T-cell (primary cell): ENCODE results near the gene CTNNBIP1. TPM values are rescaled to one million over a fixed set of nuclear protein-coding genes. Genes with fewer than 3 reads are reported as not detected.

ENCODE experiments used
- ATAC-seq, 4 experiments: fragments of 200-7000 bp in 3 of 4; fragments of 150-1000 bp in 1 of 4; cut with Tn5 transposase; replicated peaks in 1 of 4; 1 replicate in 3 of 4; 2 replicates in 1 of 4; pipeline ENCODE4 v1.10.0; 2021; ENCODE audit warnings: moderate library complexity in 3 of 4, mild to moderate bottlenecking in 2 of 4, moderate number of reproducible peaks in 1 of 4
- CTCF ChIA-PET, 2 donors: fragments of 300-600 bp; sonication (Branson Sonifier 250); formaldehyde crosslinking; loops; one replicate each; lab custom pipeline; 2022; ENCODE audit warnings: antibody characterized with exemption in 2 of 2; lab: Charles Lee
- POLR2A ChIA-PET, 2 donors: fragments of 300-600 bp; sonication (Branson Sonifier 250); formaldehyde crosslinking; loops; one replicate each; lab custom pipeline; 2022; ENCODE audit warnings: antibody characterized with exemption in 2 of 2; lab: Charles Lee
- DNase-seq, 35 experiments: peaks; one replicate each; pipeline versions ENCODE4 v3.0.0 to v3.0.0-alpha.2; 2013 to 2023
- H3K27ac ChIP-seq: one replicate; pipeline ENCODE4 v1.5.1; 2013; ENCODE audit warnings: low read length
- H3K27me3 ChIP-seq, 2 experiments: replicated peaks in 1 of 2; 1 replicate in 1 of 2; 2 replicates in 1 of 2; pipeline versions ENCODE4 v1.6.1 to v1.7.0; 2013; ENCODE audit warnings: low read length in 1 of 2, mixed read lengths in 1 of 2; ENCODE audit not compliant: control insufficient read depth in 2 of 2, insufficient read depth in 2 of 2; ENCODE audit errors: extremely low read depth in 1 of 2
- H3K36me3 ChIP-seq, 2 donors: 1 replicate in 1 of 2; 2 replicates in 1 of 2; pipeline versions ENCODE4 v1.6.1 to v1.7.0; 2013; ENCODE audit warnings: low read length in 1 of 2; ENCODE audit not compliant: control insufficient read depth in 2 of 2, insufficient read depth in 1 of 2; ENCODE audit errors: extremely low read depth in 1 of 2
- H3K4me1 ChIP-seq, 2 experiments: 1 replicate in 1 of 2; 2 replicates in 1 of 2; pipeline versions ENCODE4 v1.6.1 to v1.7.0; 2013; ENCODE audit warnings: low read length in 2 of 2, mixed read lengths in 1 of 2; ENCODE audit not compliant: insufficient read depth in 2 of 2, control insufficient read depth in 1 of 2; ENCODE audit errors: extremely low read depth in 1 of 2
- H3K4me3 ChIP-seq, 2 donors: 1 replicate in 1 of 2; 2 replicates in 1 of 2; pipeline versions ENCODE4 v1.5.1 to v1.7.0; 2013; ENCODE audit warnings: mild to moderate bottlenecking in 2 of 2, low read length in 1 of 2, moderate library complexity in 1 of 2; ENCODE audit not compliant: control insufficient read depth in 1 of 2; ENCODE audit errors: extremely low read depth in 1 of 2
- H3K9me3 ChIP-seq: 2 replicates; pipeline ENCODE4 v1.7.0; 2013
- H3K27ac Mint-ChIP-seq, 2 donors: one replicate each; pipeline ENCODE4 v1.8.0; 2020 to 2021; ENCODE audit warnings: mild to moderate bottlenecking in 2 of 2, mixed read lengths in 2 of 2
- H3K27me3 Mint-ChIP-seq, 2 donors: one replicate each; pipeline ENCODE4 v1.8.0; 2021 to 2022; ENCODE audit warnings: mixed read lengths in 2 of 2
- H3K36me3 Mint-ChIP-seq: one replicate; pipeline ENCODE4 v1.8.0; 2021; ENCODE audit warnings: mixed read lengths
- H3K4me1 Mint-ChIP-seq, 3 donors: one replicate each; pipeline ENCODE4 v1.8.0; 2020 to 2022; ENCODE audit warnings: mixed read lengths in 3 of 3, mild to moderate bottlenecking in 1 of 3
- H3K4me3 Mint-ChIP-seq, 3 donors: one replicate each; pipeline ENCODE4 v1.8.0; 2020 to 2022; ENCODE audit warnings: mild to moderate bottlenecking in 3 of 3, mixed read lengths in 3 of 3, moderate library complexity in 3 of 3
- H3K9me3 Mint-ChIP-seq, 3 donors: one replicate each; pipeline ENCODE4 v1.8.0; 2020 to 2022; ENCODE audit warnings: mixed read lengths in 3 of 3
- WGBS: methylation state at CpG from one replicate; pipeline ENCODE4 v1.1.5; 2013; ENCODE audit warnings: missing lambda C conversion rate; ENCODE audit not compliant: insufficient coverage; 5-methylcytosine and 5-hydroxymethylcytosine counted together
- total RNA-seq, 35 experiments: library from RNA in 6 of 35; stranded (reverse) in 6 of 35; fragments of 120-200 nt in 1 of 35; gene quantifications; one replicate each; pipeline versions ENCODE4 v1.2.1 to v1.2.4 and lab custom pipeline; 2013 to 2026

CTNNBIP1 gene
- total RNA-seq, 5 donors from 2014 or later (not counting 1 experiment from before 2014, with no cell fraction given) = 9.1 to 11.1 (median 9.6) TPM

DNA sequence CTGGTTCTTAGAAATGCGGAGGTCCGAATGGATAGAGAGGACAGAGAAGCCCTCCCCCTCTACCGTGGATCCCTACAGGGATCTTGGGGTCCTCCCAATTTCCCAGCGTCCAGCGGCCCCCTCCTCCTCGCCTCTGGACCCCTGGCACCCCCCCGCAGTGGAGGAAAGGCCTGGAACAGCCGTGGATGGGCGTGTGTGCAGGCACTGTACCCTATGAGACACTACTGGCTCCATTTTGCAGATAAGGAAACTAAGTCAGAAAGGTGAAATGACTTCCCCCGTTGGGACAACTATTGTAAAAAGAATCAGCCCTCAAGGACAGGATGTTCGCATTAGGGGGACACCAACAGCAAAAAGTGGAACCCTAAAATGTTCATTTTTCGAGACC lies 85.4 kb downstream of the CTNNBIP1 start:
- H3K27me3 Mint-ChIP-seq = no peaks in the 10 kb centered on the region
- ChIA-PET POLR2A (no interaction called here), CTCF (interaction anchor here in 1 of 2 donors (2.0 kb wide), 1 partner anchor 40 kb away, joined by 8 read pairs; no protein-coding TSS in a partner anchor)

DNA sequence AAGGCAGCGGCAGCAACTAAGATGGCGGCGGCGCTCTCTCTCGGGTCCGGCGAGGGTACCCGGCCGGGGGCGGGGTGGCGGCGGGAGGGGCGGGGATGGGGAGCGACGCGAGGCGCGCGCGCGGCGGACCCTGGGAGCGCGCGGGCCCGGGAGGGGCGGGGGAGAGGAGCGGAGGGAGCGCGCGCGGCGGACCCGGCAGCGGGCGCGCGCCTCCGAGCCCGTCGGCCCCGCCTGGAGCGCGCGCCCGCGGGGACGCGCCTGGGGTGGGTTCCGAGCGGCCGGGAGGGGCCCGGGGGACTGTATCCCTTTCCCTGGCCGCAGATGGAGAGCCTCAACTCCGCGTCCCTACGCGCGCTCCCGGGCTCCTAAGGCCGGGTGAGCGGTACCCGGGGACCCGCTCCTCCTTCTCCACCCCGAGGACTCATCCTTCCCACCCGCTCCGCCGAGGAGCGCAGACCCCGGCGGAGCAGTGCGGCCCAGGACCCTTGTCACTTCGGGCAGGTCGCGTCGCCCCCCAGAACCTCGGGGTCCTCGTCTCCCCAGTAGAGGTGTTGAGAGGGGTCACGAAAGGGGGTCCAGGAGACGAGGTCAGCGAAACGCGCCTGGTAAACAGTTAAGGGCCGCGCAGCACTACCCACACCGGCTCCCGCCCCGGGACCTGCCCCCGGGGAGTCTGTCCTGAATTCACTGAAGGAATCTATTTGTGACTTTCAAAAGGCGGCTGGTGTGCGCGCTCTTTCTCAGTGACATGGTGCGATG lies 85.9 kb downstream of the CTNNBIP1 start, which contains the start of gene CLSTN1:
Gene CLSTN1 (minus strand): TSS at position 23 of the 759 bp plus-strand sequence. CDS start 232 bp downstream, outside the sequence.
- CTCF ChIA-PET = no interaction called here
- peaks cover 37 to 60% (median 46%) of the 10 kb centered on the region in 3 donors for H3K4me1 Mint-ChIP-seq

More for the DNA sequence above, 85.4 kb downstream of the CTNNBIP1 start:
- Mint-ChIP-seq H3K9me3 (no peaks in the 10 kb centered on the region), H3K4me3 (peak overlapping the region; percentile 61 to 92 (median 77)), H3K4me1 (peaks cover 37 to 58% (median 42%) of the 10 kb centered on the region in 3 donors), H3K36me3 (no peaks in the 10 kb centered on the region), H3K27ac (peak overlapping the region; percentile 89 to 92)
- Histone ChIP-seq H3K36me3 (no peaks in the 10 kb centered on the region), H3K9me3 (no peaks in the 10 kb centered on the region), H3K27me3 (no peaks in the 10 kb centered on the region), H3K4me3 (peak overlapping the region in 1 of 2 donors; percentile 73), H3K27ac (peak overlapping the region; percentile 71), H3K4me1 (peaks cover 17 to 37% of the 10 kb centered on the region in 2 experiments)
- ATAC-seq (no peak), DNase-seq (no peak)
- WGBS = 56% methylated on average over 12 of the region's 12 CpGs

DNA sequence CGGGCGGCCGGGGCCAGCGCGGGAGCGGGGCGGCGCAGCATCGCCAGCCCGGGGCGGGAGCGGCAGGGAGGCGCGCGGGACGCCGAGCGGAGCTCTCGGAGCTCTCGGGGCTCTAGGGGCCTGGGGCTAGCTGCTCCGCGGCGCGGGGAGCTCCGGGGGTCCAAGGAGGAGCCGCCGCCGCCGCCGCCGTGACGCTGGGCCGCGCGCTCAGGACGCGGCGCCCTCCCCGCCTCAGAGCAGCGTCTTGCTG lies 86.5 kb downstream of the CTNNBIP1 start:
- ChIA-PET CTCF (interaction anchor here in 1 of 2 donors (0.6 kb wide), 1 partner anchor 286 kb away, joined by 3 read pairs; no protein-coding TSS in a partner anchor), POLR2A (interaction anchor here in 1 of 2 donors (0.5 kb wide), 1 partner anchor 21 kb away, joined by 5 read pairs; no protein-coding TSS in a partner anchor)
- H3K27ac Mint-ChIP-seq = no peak overlapping the region
- H3K36me3 Mint-ChIP-seq = no peaks in the 10 kb centered on the region
- ATAC-seq (peak in 3 of 4 experiments; percentile 29 to 43 (median 36)), DNase-seq (no peak)
- no peaks in the 10 kb centered on the region for H3K9me3 Mint-ChIP-seq
- peak overlapping the region; percentile 85 to 90 for H3K4me3 ChIP-seq
- H3K27me3 Mint-ChIP-seq = no peaks in the 10 kb centered on the region
- no peaks in the 10 kb centered on the region for H3K9me3 ChIP-seq
- H3K27ac ChIP-seq = no peak overlapping the region
- no peaks in the 10 kb centered on the region for H3K27me3 ChIP-seq
- peaks cover 37 to 63% (median 48%) of the 10 kb centered on the region in 3 donors for H3K4me1 Mint-ChIP-seq
- H3K36me3 ChIP-seq = no peaks in the 10 kb centered on the region
- peak overlapping the region in 2 of 3 donors; percentile 72 to 92 for H3K4me3 Mint-ChIP-seq
- WGBS = under 1% methylated on average over 40 of the region's 40 CpGs
- H3K4me1 ChIP-seq = peaks cover 17 to 37% of the 10 kb centered on the region in 2 experiments

More for the DNA sequence above, 85.9 kb downstream of the CTNNBIP1 start, which contains the start of gene CLSTN1:
- Histone ChIP-seq H3K36me3 (no peaks in the 10 kb centered on the region), H3K9me3 (no peaks in the 10 kb centered on the region), H3K4me3 (peak within 1 kb of the TSS; percentile 85 to 90), H3K27me3 (no peaks in the 10 kb centered on the region), H3K27ac (peak within 1 kb of the TSS; percentile 71), H3K4me1 (peaks cover 17 to 37% of the 10 kb centered on the region in 2 experiments)
- ATAC-seq = peak; percentile 78 to 82 (median 79)
- H3K4me3 Mint-ChIP-seq = peak within 1 kb of the TSS; percentile 92 to 97 (median 93)
- H3K27ac Mint-ChIP-seq = peak within 1 kb of the TSS; percentile 89 to 92
- peak; percentile 76 to 93 (median 86) for DNase-seq
- POLR2A ChIA-PET = interaction anchor here in 1 of 2 donors (0.5 kb wide), 1 partner anchor 22 kb away, joined by 5 read pairs; no protein-coding TSS in a partner anchor
- H3K36me3 Mint-ChIP-seq = no peaks in the 10 kb centered on the region
- no peaks in the 10 kb centered on the region for H3K9me3 Mint-ChIP-seq
- no peaks in the 10 kb centered on the region for H3K27me3 Mint-ChIP-seq
- 3% methylated on average over 73 of the region's 93 CpGs for WGBS

GRCh38 chr1:9822897-9823692 lies 87.0 kb downstream of the CTNNBIP1 start:
- no peaks in the 10 kb centered on the region for H3K9me3 Mint-ChIP-seq
- ATAC-seq (peak; percentile 4 to 27 (median 10)), DNase-seq (peak in 14 of 35 experiments; percentile 9 to 46 (median 18))
- under 1% methylated on average over 71 of the region's 71 CpGs for WGBS
- H3K4me1 Mint-ChIP-seq = peaks cover 37 to 63% (median 48%) of the 10 kb centered on the region in 3 donors
- peak overlapping the region; percentile 86 to 89 for H3K27ac Mint-ChIP-seq
- H3K27me3 Mint-ChIP-seq = no peaks in the 10 kb centered on the region
- H3K4me1 ChIP-seq = peaks cover 17 to 37% of the 10 kb centered on the region in 2 experiments
- ChIA-PET CTCF (interaction anchor here in 1 of 2 donors (0.6 to 2.3 kb wide), 2 partner anchors 38 to 286 kb away, joined by 3 to 12 read pairs; no protein-coding TSS in a partner anchor), POLR2A (interaction anchor here in 1 of 2 donors (0.5 kb wide), 1 partner anchor 19 kb away, joined by 10 read pairs; no protein-coding TSS in a partner anchor)
- no peak overlapping the region for H3K27ac ChIP-seq
- peak overlapping the region; percentile 92 to 97 (median 93) for H3K4me3 Mint-ChIP-seq
- H3K36me3 Mint-ChIP-seq = no peaks in the 10 kb centered on the region
- peak overlapping the region; percentile 85 to 90 for H3K4me3 ChIP-seq
- H3K27me3 ChIP-seq = no peaks in the 10 kb centered on the region
- H3K9me3 ChIP-seq = no peaks in the 10 kb centered on the region
- H3K36me3 ChIP-seq = peaks cover 0 to under 1% of the 10 kb centered on the region in 2 donors

GRCh38 chr1:9822490-9822889 lies 87.6 kb downstream of the CTNNBIP1 start:
- Histone ChIP-seq H3K9me3 (no peaks in the 10 kb centered on the region), H3K4me3 (peak overlapping the region; percentile 85 to 90), H3K27me3 (no peaks in the 10 kb centered on the region), H3K27ac (no peak overlapping the region), H3K36me3 (peaks cover 0 to 2% of the 10 kb centered on the region in 2 donors), H3K4me1 (peaks cover 17 to 37% of the 10 kb centered on the region in 2 experiments)
- POLR2A ChIA-PET = interaction anchor here in 1 of 2 donors (0.5 kb wide), 1 partner anchor 19 kb away, joined by 10 read pairs; no protein-coding TSS in a partner anchor
- Mint-ChIP-seq H3K27me3 (no peaks in the 10 kb centered on the region), H3K36me3 (no peaks in the 10 kb centered on the region), H3K9me3 (no peaks in the 10 kb centered on the region), H3K4me1 (peaks cover 37 to 59% (median 48%) of the 10 kb centered on the region in 3 donors), H3K27ac (peak overlapping the region; percentile 86 to 89), H3K4me3 (peak overlapping the region; percentile 92 to 97 (median 93))
- CTCF ChIA-PET = interaction anchor here (0.9 to 2.3 kb wide), 2 partner anchors 38 to 46 kb away, joined by 3 to 12 read pairs; no protein-coding TSS in a partner anchor
- no peak for ATAC-seq
- no CpG with 5 or more reads among the region's 8 CpGs for WGBS
- no peak for DNase-seq
